Ishikawa (cell line): ENCODE data around the gene ABHD2.

Experiments
- CEBPB ChIP-seq: IDR thresholded peaks from 2 replicates; pipeline ENCODE4 v1.6.1; 2012
- CREB1 ChIP-seq: IDR thresholded peaks from 2 replicates; pipeline ENCODE4 v1.6.1; 2012; ENCODE audit warnings: low read depth
- EGR1 ChIP-seq: IDR thresholded peaks from 2 replicates; pipeline ENCODE4 v1.6.1; 2012
- EP300 ChIP-seq: IDR thresholded peaks from 2 replicates; pipeline ENCODE4 v1.6.1; 2012; ENCODE audit warnings: borderline replicate concordance
- FOXM1 ChIP-seq: IDR thresholded peaks from 2 replicates; pipeline ENCODE4 v1.6.1; 2012; ENCODE audit warnings: low read depth, borderline replicate concordance
- NFIC ChIP-seq: IDR thresholded peaks from 2 replicates; pipeline ENCODE4 v1.6.1; 2012
- RAD21 ChIP-seq: IDR thresholded peaks from 2 replicates; pipeline ENCODE4 v1.6.1; 2012; ENCODE audit warnings: low read depth
- TAF1 ChIP-seq: IDR thresholded peaks from 2 replicates; pipeline ENCODE4 v1.6.1; 2012; ENCODE audit warnings: low read depth, mild to moderate bottlenecking
- TCF12 ChIP-seq: IDR thresholded peaks from 2 replicates; pipeline ENCODE4 v1.6.1; 2012; ENCODE audit warnings: low read depth
- TEAD4 ChIP-seq: IDR thresholded peaks from 2 replicates; pipeline ENCODE4 v1.6.1; 2012
- YY1 ChIP-seq: IDR thresholded peaks from 2 replicates; pipeline ENCODE4 v1.6.1; 2012; ENCODE audit warnings: low read depth
- ZBTB7A ChIP-seq: IDR thresholded peaks from 2 replicates; pipeline ENCODE4 v1.6.1; 2012; ENCODE audit warnings: low read depth
- TF ChIP-seq, protein P1 (sequence below): IDR thresholded peaks from 2 replicates; pipeline ENCODE4 v1.6.1; 2012
- TF ChIP-seq, protein P2 (sequence below): IDR thresholded peaks from 2 replicates; pipeline ENCODE4 v1.6.1; 2012; ENCODE audit warnings: low read depth, mild to moderate bottlenecking
- TF ChIP-seq, protein P3 (sequence below): IDR thresholded peaks from 2 replicates; pipeline ENCODE4 v1.6.1; 2012

ABHD2 gene

DNA sequence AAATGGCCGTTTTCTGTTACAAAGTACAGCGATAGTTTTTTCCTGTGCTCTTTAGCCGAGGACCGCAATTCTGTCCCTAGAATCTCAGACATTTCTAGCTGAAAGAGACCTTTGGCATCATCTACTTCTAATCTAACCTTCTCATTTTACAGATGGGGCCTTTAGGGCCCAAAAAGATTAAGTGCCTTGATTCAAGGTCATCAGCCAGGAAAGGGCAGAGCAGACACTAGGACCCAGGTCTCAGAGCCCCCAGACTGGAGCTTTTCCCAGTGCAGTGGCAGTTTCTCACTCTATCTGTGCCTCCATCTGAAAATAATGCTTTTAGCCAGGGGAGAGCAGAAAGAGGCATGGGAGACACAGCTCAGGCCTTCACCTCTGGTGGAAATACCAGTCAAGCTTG, 20.6 kb downstream of the ABHD2 start:
- TF ChIP-seq CREB1 (no peak), NFIC (no peak), TCF12 (no peak), ZBTB7A (no peak)

DNA sequence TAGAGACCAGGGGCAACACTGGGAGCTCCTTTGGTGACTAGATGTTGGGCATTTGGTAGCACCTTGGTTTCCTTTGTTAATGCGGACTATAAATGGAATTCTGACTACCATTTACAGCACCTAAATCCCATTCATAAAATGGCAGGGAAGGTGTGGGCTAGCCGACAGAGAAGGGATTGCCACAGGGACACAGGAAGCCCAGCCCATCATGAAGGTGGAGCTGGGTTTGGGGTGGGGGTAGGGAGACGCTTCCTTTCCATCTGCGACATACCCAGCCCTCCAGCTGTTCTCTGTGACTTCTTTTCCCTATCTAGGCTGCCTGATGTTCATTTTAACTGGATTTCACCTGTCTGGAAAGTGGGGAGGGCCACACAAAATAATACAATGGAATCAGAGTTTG, 21.0 kb downstream of the ABHD2 start:
- TF ChIP-seq FOXM1: no peak
- TF ChIP-seq, protein P1, sequence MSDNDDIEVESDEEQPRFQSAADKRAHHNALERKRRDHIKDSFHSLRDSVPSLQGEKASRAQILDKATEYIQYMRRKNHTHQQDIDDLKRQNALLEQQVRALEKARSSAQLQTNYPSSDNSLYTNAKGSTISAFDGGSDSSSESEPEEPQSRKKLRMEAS: no peak
- TF ChIP-seq RAD21: no peak
- TF ChIP-seq EP300: no peak
- TF ChIP-seq TCF12: no peak
- TF ChIP-seq, protein P2, sequence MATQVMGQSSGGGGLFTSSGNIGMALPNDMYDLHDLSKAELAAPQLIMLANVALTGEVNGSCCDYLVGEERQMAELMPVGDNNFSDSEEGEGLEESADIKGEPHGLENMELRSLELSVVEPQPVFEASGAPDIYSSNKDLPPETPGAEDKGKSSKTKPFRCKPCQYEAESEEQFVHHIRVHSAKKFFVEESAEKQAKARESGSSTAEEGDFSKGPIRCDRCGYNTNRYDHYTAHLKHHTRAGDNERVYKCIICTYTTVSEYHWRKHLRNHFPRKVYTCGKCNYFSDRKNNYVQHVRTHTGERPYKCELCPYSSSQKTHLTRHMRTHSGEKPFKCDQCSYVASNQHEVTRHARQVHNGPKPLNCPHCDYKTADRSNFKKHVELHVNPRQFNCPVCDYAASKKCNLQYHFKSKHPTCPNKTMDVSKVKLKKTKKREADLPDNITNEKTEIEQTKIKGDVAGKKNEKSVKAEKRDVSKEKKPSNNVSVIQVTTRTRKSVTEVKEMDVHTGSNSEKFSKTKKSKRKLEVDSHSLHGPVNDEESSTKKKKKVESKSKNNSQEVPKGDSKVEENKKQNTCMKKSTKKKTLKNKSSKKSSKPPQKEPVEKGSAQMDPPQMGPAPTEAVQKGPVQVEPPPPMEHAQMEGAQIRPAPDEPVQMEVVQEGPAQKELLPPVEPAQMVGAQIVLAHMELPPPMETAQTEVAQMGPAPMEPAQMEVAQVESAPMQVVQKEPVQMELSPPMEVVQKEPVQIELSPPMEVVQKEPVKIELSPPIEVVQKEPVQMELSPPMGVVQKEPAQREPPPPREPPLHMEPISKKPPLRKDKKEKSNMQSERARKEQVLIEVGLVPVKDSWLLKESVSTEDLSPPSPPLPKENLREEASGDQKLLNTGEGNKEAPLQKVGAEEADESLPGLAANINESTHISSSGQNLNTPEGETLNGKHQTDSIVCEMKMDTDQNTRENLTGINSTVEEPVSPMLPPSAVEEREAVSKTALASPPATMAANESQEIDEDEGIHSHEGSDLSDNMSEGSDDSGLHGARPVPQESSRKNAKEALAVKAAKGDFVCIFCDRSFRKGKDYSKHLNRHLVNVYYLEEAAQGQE: no peak
- TF ChIP-seq TAF1: no peak
- TF ChIP-seq CREB1: no peak
- no peak for TF ChIP-seq YY1
- TF ChIP-seq NFIC: no peak
- no peak for TF ChIP-seq ZBTB7A
- TF ChIP-seq, protein P3, sequence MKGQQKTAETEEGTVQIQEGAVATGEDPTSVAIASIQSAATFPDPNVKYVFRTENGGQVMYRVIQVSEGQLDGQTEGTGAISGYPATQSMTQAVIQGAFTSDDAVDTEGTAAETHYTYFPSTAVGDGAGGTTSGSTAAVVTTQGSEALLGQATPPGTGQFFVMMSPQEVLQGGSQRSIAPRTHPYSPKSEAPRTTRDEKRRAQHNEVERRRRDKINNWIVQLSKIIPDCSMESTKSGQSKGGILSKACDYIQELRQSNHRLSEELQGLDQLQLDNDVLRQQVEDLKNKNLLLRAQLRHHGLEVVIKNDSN: no peak
- TF ChIP-seq EGR1: no peak
- no peak for TF ChIP-seq TEAD4

DNA sequence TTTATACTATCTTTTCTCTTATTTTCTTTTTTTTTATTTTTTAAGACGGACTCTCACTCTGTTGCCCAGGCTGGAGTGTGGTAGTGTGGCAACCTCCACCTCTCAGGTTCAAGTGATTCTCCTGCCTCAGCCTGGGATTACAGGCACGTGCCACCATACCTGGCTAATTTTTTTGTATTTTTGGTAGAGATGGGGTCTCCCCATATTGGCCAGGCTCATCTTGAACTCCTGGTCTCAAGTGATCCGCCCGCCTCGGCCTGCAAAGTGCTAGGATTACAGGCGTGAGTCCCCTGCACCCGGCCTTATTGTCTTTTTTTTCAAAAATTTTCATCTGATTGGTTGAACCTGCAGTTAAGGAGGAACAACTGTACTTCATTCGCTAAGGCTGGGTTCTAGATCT, 21.8 kb downstream of the ABHD2 start:
- no peak for TF ChIP-seq YY1

DNA sequence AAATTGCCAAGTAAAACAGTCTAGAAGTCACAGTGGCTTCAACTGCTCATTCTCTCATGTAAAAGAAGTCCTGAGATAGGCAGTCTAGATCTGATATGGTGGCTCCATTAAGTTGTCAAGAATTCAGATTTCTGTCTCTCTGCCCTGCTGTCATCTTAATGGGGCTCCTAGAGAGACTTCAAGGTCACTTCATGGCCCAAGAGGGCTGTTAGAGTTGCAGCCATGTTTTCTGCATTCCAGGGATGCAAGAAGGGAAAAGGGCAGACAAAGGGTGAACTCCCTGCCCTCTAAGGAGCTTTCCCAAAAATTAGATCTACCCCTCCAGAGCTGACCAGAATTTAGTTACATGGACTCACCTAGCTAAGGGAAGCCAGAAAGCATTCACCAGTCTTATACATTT, 23.1 kb downstream of the ABHD2 start:
- TF ChIP-seq TAF1 (no peak), EP300 (no peak)

DNA sequence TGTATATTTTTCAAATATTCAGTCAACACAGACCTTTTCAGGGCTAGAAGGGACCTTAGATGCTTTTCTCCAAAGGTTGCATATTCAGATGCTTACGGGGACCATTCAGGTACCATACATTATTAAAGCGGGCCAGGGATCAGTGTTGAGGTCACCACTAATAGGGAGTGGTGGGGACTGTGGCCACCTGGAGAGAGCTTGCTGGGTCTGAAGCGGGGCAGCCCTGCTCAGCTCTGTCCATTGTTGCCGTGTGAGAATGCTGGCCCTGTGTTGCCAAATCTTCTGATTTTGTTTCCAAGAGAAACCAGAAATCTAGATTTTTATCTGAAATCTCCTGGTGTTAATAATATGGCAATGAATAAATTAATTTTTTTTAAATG, 23.7 kb downstream of the ABHD2 start:
- TF ChIP-seq TAF1 (no peak), EP300 (no peak), TEAD4 (no peak), RAD21 (no peak), YY1 (no peak), EGR1 (no peak), CEBPB (no peak)
- TF ChIP-seq, protein P2: no peak
- TF ChIP-seq, protein P1: no peak
- TF ChIP-seq, protein P3: no peak

DNA sequence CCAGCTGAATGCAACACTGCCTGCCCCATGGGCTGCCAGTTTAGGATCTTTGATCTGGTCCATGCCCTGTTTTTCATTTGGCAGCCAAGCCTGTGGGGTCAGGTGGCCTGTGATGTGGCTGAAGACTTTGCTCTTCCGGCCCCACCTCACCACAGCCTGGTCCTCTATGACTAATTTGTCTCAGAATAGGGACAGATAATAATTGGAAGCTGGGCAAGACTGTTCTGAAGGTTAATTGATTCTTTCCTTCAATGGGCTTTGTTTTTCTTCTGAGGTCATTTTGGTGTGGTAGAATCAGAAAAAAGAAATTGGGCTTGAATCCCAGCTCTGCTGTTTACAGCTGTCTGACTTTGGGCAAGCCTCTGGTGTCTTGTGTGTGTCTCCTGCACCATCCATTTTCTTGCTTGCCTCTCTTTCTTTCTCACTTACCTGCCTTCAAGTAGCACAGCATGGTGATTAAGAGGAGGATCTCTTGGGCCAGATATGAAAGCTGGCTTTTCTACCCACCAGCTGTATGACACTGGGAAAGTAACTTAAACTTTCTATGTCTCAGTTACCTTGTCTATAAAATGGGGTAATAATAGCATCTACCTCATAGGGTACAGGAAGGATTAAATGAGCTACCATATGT, 24.2 kb downstream of the ABHD2 start:
- TF ChIP-seq ZBTB7A (no peak), CREB1 (no peak), YY1 (no peak), NFIC (no peak), TCF12 (no peak)
- TF ChIP-seq, protein P2: no peak
